HG03280 (cell line): Measurements from ENCODE around the gene IBA57.
"Not testable (repeated sequence)": the region's sequence is repeated elsewhere in the genome, so short reads cannot be mapped to it uniquely, and the experiment has no call there.

Experiments
- ATAC-seq: cut with Tn5 transposase; IDR thresholded peaks from one replicate; pipeline ENCODE4 v1.9.1; 2021; ENCODE audit warnings: mild to moderate bottlenecking, moderate library complexity; ENCODE audit not compliant: unreplicated experiment

The IBA57 gene

GRCh38 chr1:228184152-228184551 lies 18.5 kb downstream of the IBA57 start:
- ATAC-seq, result no peak

- no peak for ATAC-seq
Measured at GRCh38 chr1:228185641-228185965, 20.0 kb downstream of the IBA57 start.

- ATAC-seq, result not testable (repeated sequence)
Measured at GRCh38 chr1:228188249-228188648, 22.6 kb downstream of the IBA57 start.

GRCh38 chr1:228190182-228190581 lies 24.6 kb downstream of the IBA57 start:
- ATAC-seq, result no peak

GRCh38 chr1:228190778-228191177 lies 25.2 kb downstream of the IBA57 start:
- no peak for ATAC-seq

- no peak for ATAC-seq
Measured at GRCh38 chr1:228194436-228194835, 28.8 kb downstream of the IBA57 start.

- ATAC-seq, result no peak
Measured at GRCh38 chr1:228194921-228195812, 29.6 kb downstream of the IBA57 start.

GRCh38 chr1:228197555-228198147 lies 32.0 kb downstream of the IBA57 start:
- no peak for ATAC-seq

- ATAC-seq, result no peak
Measured at GRCh38 chr1:228198977-228199590, 33.5 kb downstream of the IBA57 start.

GRCh38 chr1:228204958-228205357 lies 39.4 kb downstream of the IBA57 start:
- no peak for ATAC-seq

- ATAC-seq, result no peak
Measured at GRCh38 chr1:228205526-228206436, 40.2 kb downstream of the IBA57 start.

- ATAC-seq, result no peak
Measured at GRCh38 chr1:228206582-228207351, 41.2 kb downstream of the IBA57 start.

GRCh38 chr1:228207381-228207810 lies 41.8 kb downstream of the IBA57 start:
- no peak for ATAC-seq

GRCh38 chr1:228207851-228208821 lies 42.5 kb downstream of the IBA57 start, which contains the start of gene OBSCN:
Gene OBSCN (plus strand): TSS chr1:228208044. CDS start chr1:228211784, 3,740 bp downstream.
- ATAC-seq, result no peak

- ATAC-seq, result no peak
Measured at GRCh38 chr1:228208831-228209551, 43.4 kb downstream of the IBA57 start.

GRCh38 chr1:228209657-228210056 lies 44.1 kb downstream of the IBA57 start:
- ATAC-seq, result no peak

GRCh38 chr1:228210076-228210651 lies 44.6 kb downstream of the IBA57 start:
- ATAC-seq, result no peak
